IMR-90 (cell line): ENCODE results near the gene RNF133. TPM values are rescaled to one million over a fixed set of nuclear protein-coding genes. Genes with fewer than 3 reads are reported as not detected.

Experiments used
- ATAC-seq: fragments of 200-7000 bp; cut with Tn5 transposase; 2 replicates; pipeline ENCODE4 v1.9.1; 2020; ENCODE audit warnings: low read depth, mild to moderate bottlenecking, moderate library complexity
- BruUV-seq: library from RNA; stranded (reverse); fragments of 400-500 nt; replicated peaks from 2 replicates; lab custom pipeline; 2021; lab: Mats Ljungman, UMichigan
- CTCF ChIA-PET: fragments of 300-600 bp; formaldehyde crosslinking; extraction: SDS; loops from one replicate; lab custom pipeline; 2021; ENCODE audit warnings: antibody characterized with exemption; lab: Yijun Ruan, JAX
- POLR2A ChIA-PET: fragments of 300-600 bp; sonication (Branson Sonifier 250); formaldehyde crosslinking; loops from one replicate; lab custom pipeline; 2022; ENCODE audit warnings: antibody characterized with exemption; ENCODE audit not compliant: unreplicated experiment; lab: Charles Lee
- DNase-seq: peaks from one replicate; pipeline ENCODE4 v3.0.0; 2013
- H2AFZ ChIP-seq: replicated peaks from 2 replicates; pipeline ENCODE3; 2013; ENCODE audit warnings: low read length, mild to moderate bottlenecking; ENCODE audit not compliant: poor library complexity
- H2AK5ac ChIP-seq: 2 replicates; pipeline ENCODE4 v1.6.1; 2013; ENCODE audit warnings: low read depth, low read length, inconsistent platforms
- H2AK9ac ChIP-seq: replicated peaks from 2 replicates; pipeline ENCODE3; 2013; ENCODE audit warnings: mild to moderate bottlenecking, low read depth, low read length, moderate library complexity; ENCODE audit not compliant: poor library complexity
- H2BK120ac ChIP-seq: 2 replicates; pipeline ENCODE4 v1.6.1; 2013; ENCODE audit warnings: low read depth, low read length, inconsistent platforms
- H2BK15ac ChIP-seq: 3 replicates; pipeline ENCODE4 v1.6.1; 2013; ENCODE audit warnings: low read depth, low read length, inconsistent platforms
- H2BK20ac ChIP-seq: 2 replicates; pipeline ENCODE4 v1.6.1; 2013; ENCODE audit warnings: low read depth, mild to moderate bottlenecking, inconsistent platforms, low read length, moderate library complexity
- H2BK5ac ChIP-seq: 2 replicates; pipeline ENCODE4 v1.6.1; 2013; ENCODE audit warnings: mild to moderate bottlenecking, low read depth, low read length, inconsistent platforms; ENCODE audit not compliant: poor library complexity, severe bottlenecking
- H3K14ac ChIP-seq: replicated peaks from 2 replicates; pipeline ENCODE4 v1.6.1; 2013; ENCODE audit warnings: low read depth, low read length, inconsistent platforms
- H3K18ac ChIP-seq: 2 replicates; pipeline ENCODE4 v1.6.1; 2013; ENCODE audit warnings: low read depth, low read length, control low read depth
- H3K23ac ChIP-seq: 2 replicates; pipeline ENCODE4 v1.6.1; 2013; ENCODE audit warnings: low read depth, low read length, inconsistent platforms
- H3K27ac ChIP-seq: 2 replicates; pipeline ENCODE4 v1.5.1; 2013; ENCODE audit warnings: mild to moderate bottlenecking, control low read depth, low read length; ENCODE audit not compliant: insufficient read depth
- H3K27me3 ChIP-seq: 2 replicates; pipeline ENCODE4 v1.6.1; 2013; ENCODE audit warnings: low read length; ENCODE audit not compliant: control insufficient read depth, insufficient read depth
- H3K36me3 ChIP-seq: 2 replicates; pipeline ENCODE4 v1.6.1; 2013; ENCODE audit warnings: low read length, mixed read lengths; ENCODE audit not compliant: control insufficient read depth, insufficient read depth
- H3K4ac ChIP-seq: 2 replicates; pipeline ENCODE4 v1.6.1; 2013; ENCODE audit warnings: low read depth, low read length, inconsistent platforms
- H3K4me1 ChIP-seq: 2 replicates; pipeline ENCODE4 v1.6.1; 2013; ENCODE audit warnings: low read length, mixed read lengths; ENCODE audit not compliant: control insufficient read depth, insufficient read depth
- H3K4me2 ChIP-seq: 2 replicates; pipeline ENCODE4 v1.6.1; 2013; ENCODE audit warnings: low read depth, mild to moderate bottlenecking, control low read depth, low read length, moderate library complexity
- H3K4me3 ChIP-seq: 2 replicates; pipeline ENCODE4 v1.5.1; 2013; ENCODE audit warnings: low read depth, mild to moderate bottlenecking, control low read depth, low read length, moderate library complexity; ENCODE audit not compliant: insufficient read depth
- H3K56ac ChIP-seq: 2 replicates; pipeline ENCODE4 v1.6.1; 2013; ENCODE audit warnings: low read length, inconsistent platforms; ENCODE audit not compliant: insufficient read depth; ENCODE audit errors: extremely low read depth
- H3K79me1 ChIP-seq, 2 experiments: 2 replicates each; pipeline ENCODE4 v1.6.1; 2013; ENCODE audit warnings: low read length in 2 of 2, inconsistent platforms in 1 of 2, low read depth in 1 of 2
- H3K9ac ChIP-seq: 2 replicates; pipeline ENCODE4 v1.6.1; 2013; ENCODE audit warnings: low read depth, low read length, control low read depth
- H3K9me1 ChIP-seq: 2 replicates; pipeline ENCODE4 v1.6.1; 2013; ENCODE audit warnings: low read length, inconsistent platforms; ENCODE audit not compliant: insufficient read depth
- H3K9me3 ChIP-seq: 2 replicates; pipeline ENCODE4 v1.6.1; 2013; ENCODE audit warnings: low read length; ENCODE audit not compliant: control insufficient read depth, insufficient read depth
- H4K20me1 ChIP-seq: 2 replicates; pipeline ENCODE4 v1.6.1; 2013; ENCODE audit warnings: low read length, inconsistent platforms; ENCODE audit not compliant: insufficient read depth
- H4K5ac ChIP-seq: 2 replicates; pipeline ENCODE4 v1.6.1; 2013; ENCODE audit warnings: mild to moderate bottlenecking, low read depth, low read length, control low read depth
- H4K8ac ChIP-seq, 2 experiments: 2 replicates each; pipeline ENCODE4 v1.6.1; 2013; ENCODE audit warnings: low read depth in 2 of 2, low read length in 2 of 2, control low read depth in 1 of 2, inconsistent platforms in 1 of 2
- H4K91ac ChIP-seq: 2 replicates; pipeline ENCODE4 v1.6.1; 2013; ENCODE audit warnings: low read depth, low read length, inconsistent platforms; ENCODE audit not compliant: insufficient read depth
- BHLHE40 ChIP-seq: fragments of 150-350 bp; IDR thresholded peaks from 2 replicates; pipeline ENCODE4 v1.6.1; 2016; ENCODE audit warnings: mild to moderate bottlenecking, low read depth, low read length
- CEBPB ChIP-seq: IDR thresholded peaks from 2 replicates; pipeline ENCODE4 v1.6.1; 2012; ENCODE audit warnings: low read depth, low read length, improper control_type of control experiment
- CHD1 ChIP-seq: IDR thresholded peaks from 2 replicates; pipeline ENCODE4 v1.6.1; 2012; ENCODE audit warnings: low read depth, low read length, improper control_type of control experiment
- FOS ChIP-seq: fragments of 150-350 bp; IDR thresholded peaks from 2 replicates; pipeline ENCODE4 v1.6.1; 2016; ENCODE audit warnings: low read depth, low read length
- MAFK ChIP-seq: IDR thresholded peaks from 2 replicates; pipeline ENCODE4 v1.6.1; 2012; ENCODE audit warnings: low read depth, low read length, improper control_type of control experiment
- MXI1 ChIP-seq: IDR thresholded peaks from 2 replicates; pipeline ENCODE4 v1.6.1; 2012; ENCODE audit warnings: low read depth, mild to moderate bottlenecking, low read length, moderate library complexity, borderline replicate concordance
- RFX5 ChIP-seq: IDR thresholded peaks from 2 replicates; pipeline ENCODE4 v1.8.0; 2012; ENCODE audit warnings: low read depth, mild to moderate bottlenecking, low read length, moderate library complexity
- WGBS, 2 experiments: methylation state at CpG; one replicate each; pipeline versions ENCODE4 v1.1.5 to v1.1.7; 2013; ENCODE audit warnings: missing lambda C conversion rate in 2 of 2; ENCODE audit not compliant: insufficient read length in 1 of 2; ENCODE audit errors: extremely low coverage in 2 of 2; 5-methylcytosine and 5-hydroxymethylcytosine counted together
- dilution Hi-C: fragments of 300-500 bp; cut with HindIII; formaldehyde crosslinking; loops from one replicate; pipeline ENCODE4 v1.14.3; 2018; ENCODE audit warnings: low sequenced_read_pairs; ENCODE audit not compliant: unreplicated experiment
- in situ Hi-C: fragments of 300-500 bp; cut with MboI; formaldehyde crosslinking; loops from 3 replicates; pipeline ENCODE4 v1.14.3; 2019; ENCODE audit warnings: low sequenced_read_pairs, inconsistent platforms, mixed read lengths
- intact Hi-C: fragments of 100-400 bp; cut with micrococcal nuclease; formaldehyde crosslinking; loops from 2 replicates; pipeline ENCODE4 v1.10.0; 2022
- polyA plus RNA-seq, 3 experiments: library from polyadenylated mRNA; depleted of rRNA; stranded (reverse); fragments of >200 nt; gene quantifications; 2 replicates each; pipeline ENCODE4 v1.2.3, GENCODE V29; 2012; ENCODE audit warnings: low replicate concordance in 1 of 3
- total RNA-seq: library from RNA; depleted of rRNA; stranded (reverse); fragments of >200 nt; gene quantifications from 2 replicates; pipeline ENCODE4 v1.2.3, GENCODE V29; 2012
- TF ChIP-seq, protein P1 (sequence below): fragments of 150-350 bp; IDR thresholded peaks from 2 replicates; pipeline ENCODE4 v1.6.1; 2017; ENCODE audit warnings: mild to moderate bottlenecking, antibody characterized with exemption, low read length, low read depth

Gene RNF133
- total and polyA plus RNA-seq, 2 of the 4 experiments (the other 2 are of a cell fraction), result not detected

DNA sequence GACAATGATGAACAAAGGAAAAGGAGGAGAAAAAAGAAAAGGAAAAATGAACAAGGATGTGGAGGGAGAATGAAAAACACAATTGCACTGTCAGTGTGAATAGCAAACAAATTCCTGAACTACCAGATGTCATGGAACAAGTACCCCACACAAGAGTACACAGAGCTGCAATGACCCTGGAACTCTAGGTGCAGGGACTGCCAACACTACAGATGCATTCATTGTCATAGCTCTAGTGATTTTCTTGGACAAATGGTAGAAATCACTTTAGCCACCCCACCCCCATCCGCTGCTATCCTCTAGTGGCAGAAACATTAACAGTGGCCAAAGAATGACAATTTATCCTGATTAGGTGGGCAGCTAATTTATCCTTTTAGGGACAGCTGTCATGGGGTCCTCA is 3.1 kb downstream of the RNF133 start:
- no TSS peak for BruUV-seq
- Histone ChIP-seq H3K18ac (no peak overlapping the region), H3K36me3 (no peaks in the 10 kb centered on the region), H2BK5ac (no peak overlapping the region), H3K79me1 (no peaks in the 10 kb centered on the region), H3K4ac (no peak overlapping the region), H2AFZ (no peak overlapping the region), H2BK120ac (no peak overlapping the region), H2AK5ac (no peak overlapping the region), H4K8ac (no peak overlapping the region), H3K9ac (no peak overlapping the region), H4K5ac (no peak overlapping the region), H3K27me3 (no peaks in the 10 kb centered on the region), H3K56ac (no peak overlapping the region), H4K20me1 (no peaks in the 10 kb centered on the region), H2AK9ac (no peak overlapping the region), H2BK15ac (no peak overlapping the region), H3K27ac (no peak overlapping the region), H3K9me1 (no peaks in the 10 kb centered on the region), H2BK20ac (no peak overlapping the region), H3K4me2 (no peak overlapping the region), H4K91ac (no peak overlapping the region), H3K23ac (no peak overlapping the region), H3K4me3 (no peak overlapping the region), H3K9me3 (peaks cover 13% of the 10 kb centered on the region), H3K14ac (no peak overlapping the region), H3K4me1 (no peaks in the 10 kb centered on the region)
- intact Hi-C loops, result no loop called here
- dilution Hi-C loops, result no loop called here
- no peak for DNase-seq
- no peak for TF ChIP-seq MXI1
- TF ChIP-seq RFX5, result no peak
- TF ChIP-seq, protein P1, sequence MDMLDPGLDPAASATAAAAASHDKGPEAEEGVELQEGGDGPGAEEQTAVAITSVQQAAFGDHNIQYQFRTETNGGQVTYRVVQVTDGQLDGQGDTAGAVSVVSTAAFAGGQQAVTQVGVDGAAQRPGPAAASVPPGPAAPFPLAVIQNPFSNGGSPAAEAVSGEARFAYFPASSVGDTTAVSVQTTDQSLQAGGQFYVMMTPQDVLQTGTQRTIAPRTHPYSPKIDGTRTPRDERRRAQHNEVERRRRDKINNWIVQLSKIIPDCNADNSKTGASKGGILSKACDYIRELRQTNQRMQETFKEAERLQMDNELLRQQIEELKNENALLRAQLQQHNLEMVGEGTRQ, result no peak
- TF ChIP-seq BHLHE40, result no peak
- no peak for TF ChIP-seq CEBPB
- TF ChIP-seq CHD1, result no peak
- TF ChIP-seq MAFK, result no peak
- TF ChIP-seq FOS, result no peak
- no peak for ATAC-seq
- CTCF ChIA-PET, result no interaction called here
- no CpG with 5 or more reads among the region's 1 CpG for WGBS, 2 experiments
- in situ Hi-C loops, result no loop called here
- POLR2A ChIA-PET, result no interaction called here
